ENCODE measurements around the gene MYO3B. TPM values are rescaled to one million over a fixed set of nuclear protein-coding genes. Genes with fewer than 3 reads are reported as not detected.

The MYO3B gene
- total RNA-seq, 1 donor from 2014 or later, result 9.1 TPM

- peaks cover 5% of the 10 kb centered on the region for H3K4me1 Mint-ChIP-seq
- no peak for DNase-seq (ENCODE audit: low spot score in 2 of 2, unreplicated experiment in 2 of 2)
- no peak for TF ChIP-seq CTCF (IDR thresholded peaks at IDR 0.05; ENCODE audit: unreplicated experiment)
- peaks cover 21% of the 10 kb centered on the region for H3K36me3 Mint-ChIP-seq
- no peak overlapping the region for H3K27ac Mint-ChIP-seq
- H3K4me3 Mint-ChIP-seq, result no peak overlapping the region
- H3K27me3 Mint-ChIP-seq (ENCODE audit: low read depth), result peaks cover 19% of the 10 kb centered on the region
- peaks cover 12% of the 10 kb centered on the region for H3K9me3 Mint-ChIP-seq
Observed at GRCh38 chr2:170411660-170412059, 233.7 kb downstream of the MYO3B start.

GRCh38 chr2:170420961-170421687 lies 243.2 kb downstream of the MYO3B start:
- Mint-ChIP-seq H3K4me1 (peaks cover 8% of the 10 kb centered on the region), H3K4me3 (no peak overlapping the region), H3K27ac (no peak overlapping the region), H3K27me3 (ENCODE audit: low read depth) (no peaks in the 10 kb centered on the region), H3K36me3 (peaks cover 8% of the 10 kb centered on the region), H3K9me3 (no peaks in the 10 kb centered on the region)
- TF ChIP-seq CTCF (IDR thresholded peaks at IDR 0.05; ENCODE audit: unreplicated experiment), result no peak
- DNase-seq (ENCODE audit: low spot score in 2 of 2, unreplicated experiment in 2 of 2), result no peak

GRCh38 chr2:170423919-170424318 lies 246.0 kb downstream of the MYO3B start:
- peaks cover 4% of the 10 kb centered on the region for H3K36me3 Mint-ChIP-seq
- no peaks in the 10 kb centered on the region for H3K27me3 Mint-ChIP-seq (ENCODE audit: low read depth)
- TF ChIP-seq CTCF (IDR thresholded peaks at IDR 0.05; ENCODE audit: unreplicated experiment), result no peak
- H3K9me3 Mint-ChIP-seq, result no peaks in the 10 kb centered on the region
- H3K4me1 Mint-ChIP-seq, result peaks cover 6% of the 10 kb centered on the region
- H3K4me3 Mint-ChIP-seq, result no peak overlapping the region
- H3K27ac Mint-ChIP-seq, result no peak overlapping the region
- DNase-seq (ENCODE audit: low spot score in 2 of 2, unreplicated experiment in 2 of 2), result no peak

DNA sequence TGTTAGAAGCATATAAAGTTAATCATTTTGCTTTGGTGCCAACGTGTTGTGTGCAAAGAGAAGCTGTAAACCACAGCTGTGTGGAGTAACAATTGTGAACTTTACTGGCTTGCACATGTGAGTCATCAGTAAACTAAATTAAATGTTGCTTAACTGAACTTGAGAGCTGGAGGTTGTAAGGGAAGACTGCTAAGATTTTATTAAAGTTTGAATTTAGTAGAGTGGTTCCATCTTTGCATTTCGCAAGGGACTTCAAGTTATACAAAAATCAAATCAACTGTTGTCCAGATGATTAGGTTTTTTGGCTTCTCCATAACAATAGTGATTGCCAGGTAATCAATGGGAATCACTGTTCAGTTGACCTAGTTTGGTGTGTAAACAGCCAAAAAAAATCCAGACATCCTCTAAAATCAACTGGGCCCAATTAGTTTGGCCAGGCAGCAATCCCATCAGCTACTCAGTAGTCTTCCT lies 247.4 kb downstream of the MYO3B start:
- no peak for DNase-seq (ENCODE audit: low spot score in 2 of 2, unreplicated experiment in 2 of 2)
- Mint-ChIP-seq H3K4me3 (no peak overlapping the region), H3K9me3 (no peaks in the 10 kb centered on the region), H3K27me3 (ENCODE audit: low read depth) (no peaks in the 10 kb centered on the region), H3K27ac (no peak overlapping the region), H3K4me1 (peaks cover 3% of the 10 kb centered on the region), H3K36me3 (peaks cover 4% of the 10 kb centered on the region)
- no peak for TF ChIP-seq CTCF (IDR thresholded peaks at IDR 0.05; ENCODE audit: unreplicated experiment)

DNA sequence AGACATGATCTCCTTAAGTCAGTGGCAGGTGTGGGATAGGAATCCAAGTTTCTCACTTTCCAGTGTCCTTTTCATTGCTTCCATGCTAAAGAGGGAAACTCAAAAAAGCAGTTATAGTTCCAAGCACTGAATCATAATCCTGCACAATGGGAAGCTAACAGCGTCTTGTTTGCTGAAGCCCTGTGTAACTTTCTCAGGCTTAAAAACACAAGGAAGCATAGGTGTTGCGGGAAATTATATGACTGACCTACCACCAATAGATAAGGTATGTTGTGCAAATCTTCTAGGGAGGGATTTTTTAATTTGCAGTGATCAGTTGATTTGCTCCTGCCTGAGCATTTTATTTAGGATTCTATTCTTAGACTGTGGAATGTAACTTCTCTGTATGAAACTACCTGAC lies 250.9 kb downstream of the MYO3B start:
- TF ChIP-seq CTCF (IDR thresholded peaks at IDR 0.05; ENCODE audit: unreplicated experiment), result no peak
- Mint-ChIP-seq H3K36me3 (peaks cover under 1% of the 10 kb centered on the region), H3K4me3 (no peak overlapping the region), H3K27me3 (ENCODE audit: low read depth) (no peaks in the 10 kb centered on the region), H3K9me3 (no peaks in the 10 kb centered on the region), H3K27ac (no peak overlapping the region), H3K4me1 (peaks cover 2% of the 10 kb centered on the region)
- no peak for DNase-seq (ENCODE audit: low spot score in 2 of 2, unreplicated experiment in 2 of 2)
